GM19395 (cell line): ENCODE results near the gene MYH14.

Experiments used
- ATAC-seq: cut with Tn5 transposase; IDR thresholded peaks from one replicate; pipeline ENCODE4 v1.9.1; 2021; ENCODE audit warnings: mild to moderate bottlenecking, moderate library complexity; ENCODE audit not compliant: unreplicated experiment

The MYH14 gene

DNA sequence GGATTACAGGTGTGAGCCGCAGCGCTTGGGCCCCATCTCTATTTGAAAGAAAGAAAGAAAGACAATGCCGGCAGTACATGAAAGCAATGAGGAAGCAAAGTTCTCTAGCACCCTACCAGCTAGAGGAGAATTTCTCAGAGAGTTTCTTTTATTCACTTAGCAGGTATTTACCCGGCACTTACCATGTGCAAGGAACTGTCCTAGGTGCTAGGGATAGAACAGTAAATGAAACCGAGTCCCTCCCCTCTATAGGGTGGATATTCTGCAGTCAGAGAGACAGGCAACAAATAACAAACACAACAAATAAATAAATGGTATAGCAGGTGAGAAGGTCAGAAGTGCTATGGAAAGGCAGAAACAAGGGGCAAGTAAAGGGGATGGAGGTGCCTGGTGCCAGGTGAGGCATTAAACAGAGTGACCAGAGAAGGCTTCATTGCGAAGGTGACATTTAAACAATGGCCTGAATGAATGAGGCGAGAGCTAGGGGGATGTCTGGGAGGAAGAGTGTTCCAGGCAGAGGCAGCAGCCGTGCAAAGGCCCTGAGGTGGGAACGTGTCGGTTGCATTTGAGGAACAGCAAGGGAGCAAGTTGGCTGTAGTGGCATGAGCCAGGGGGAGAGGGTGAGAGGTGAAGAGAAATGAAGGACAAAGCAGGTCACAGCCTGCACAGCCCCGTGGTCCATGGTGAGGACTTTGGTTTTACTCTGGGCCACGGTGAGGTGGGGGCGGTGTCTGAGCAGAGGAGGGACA is 10.8 kb upstream of the MYH14 start:
- no peak for ATAC-seq

DNA sequence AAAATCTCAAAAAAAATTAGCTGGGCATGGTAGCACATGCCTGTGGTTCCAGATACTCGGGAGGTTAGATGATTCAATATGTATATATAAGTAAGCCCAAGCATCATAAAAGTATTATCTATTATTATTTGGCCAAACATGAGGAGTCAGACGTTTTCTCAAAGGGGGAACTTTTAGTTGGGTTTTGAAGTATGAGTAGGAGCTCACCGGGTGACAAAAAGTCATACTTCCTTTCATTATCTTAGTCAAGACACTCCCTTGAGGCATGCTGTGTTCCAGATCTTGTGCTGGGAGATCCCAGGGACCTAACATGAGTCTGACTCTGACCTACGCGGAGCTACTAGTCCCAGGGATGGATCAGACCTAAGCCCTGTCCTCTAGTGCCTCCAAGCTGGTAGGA is 8.2 kb upstream of the MYH14 start:
- ATAC-seq: no peak

DNA sequence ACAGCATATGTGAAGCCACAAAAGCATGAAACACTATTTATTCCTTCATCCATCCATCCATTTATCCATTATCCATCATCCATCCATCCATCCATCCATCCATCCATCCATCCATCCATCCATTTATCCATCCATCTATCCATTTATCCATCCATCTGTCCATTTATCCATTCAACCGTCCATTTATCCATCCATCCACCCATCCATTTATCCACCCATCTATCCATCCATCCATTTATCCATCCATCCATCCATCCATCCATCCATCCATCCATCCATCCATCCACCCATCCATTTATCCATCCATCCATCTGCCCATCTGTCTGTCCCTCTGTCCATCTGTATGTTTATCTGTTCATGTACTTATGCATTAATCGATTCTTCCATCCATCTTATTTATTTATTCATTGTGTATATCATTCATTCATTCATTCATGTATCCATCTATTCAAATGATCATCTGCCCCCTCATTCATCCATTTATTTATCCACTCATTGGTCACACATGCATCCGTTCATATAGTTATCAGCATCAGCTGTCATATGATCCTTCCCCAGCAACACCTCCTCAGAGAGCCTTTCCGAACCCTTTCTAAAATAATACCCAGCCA is 7.0 kb upstream of the MYH14 start:
- ATAC-seq: no peak

DNA sequence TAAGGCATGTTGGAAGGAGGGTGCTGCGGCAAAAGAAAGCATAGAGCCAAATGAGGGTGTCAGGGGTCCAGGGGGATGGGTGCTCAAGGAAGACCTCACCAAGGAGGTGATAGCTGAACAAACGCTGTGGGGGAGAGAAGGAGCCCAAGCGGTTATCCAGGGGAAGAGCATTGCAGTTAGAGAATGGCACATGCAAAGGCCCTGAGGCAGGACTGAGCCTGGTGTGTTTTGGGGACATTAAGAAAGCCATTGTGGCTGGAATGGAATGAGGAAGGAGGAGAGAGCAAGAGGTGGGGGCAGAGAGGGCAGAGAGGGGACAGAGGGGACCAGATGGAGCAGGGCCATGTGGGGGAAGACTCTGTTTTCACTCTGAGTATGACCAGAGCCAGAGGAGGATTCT is 6.1 kb upstream of the MYH14 start:
- ATAC-seq: no peak

DNA sequence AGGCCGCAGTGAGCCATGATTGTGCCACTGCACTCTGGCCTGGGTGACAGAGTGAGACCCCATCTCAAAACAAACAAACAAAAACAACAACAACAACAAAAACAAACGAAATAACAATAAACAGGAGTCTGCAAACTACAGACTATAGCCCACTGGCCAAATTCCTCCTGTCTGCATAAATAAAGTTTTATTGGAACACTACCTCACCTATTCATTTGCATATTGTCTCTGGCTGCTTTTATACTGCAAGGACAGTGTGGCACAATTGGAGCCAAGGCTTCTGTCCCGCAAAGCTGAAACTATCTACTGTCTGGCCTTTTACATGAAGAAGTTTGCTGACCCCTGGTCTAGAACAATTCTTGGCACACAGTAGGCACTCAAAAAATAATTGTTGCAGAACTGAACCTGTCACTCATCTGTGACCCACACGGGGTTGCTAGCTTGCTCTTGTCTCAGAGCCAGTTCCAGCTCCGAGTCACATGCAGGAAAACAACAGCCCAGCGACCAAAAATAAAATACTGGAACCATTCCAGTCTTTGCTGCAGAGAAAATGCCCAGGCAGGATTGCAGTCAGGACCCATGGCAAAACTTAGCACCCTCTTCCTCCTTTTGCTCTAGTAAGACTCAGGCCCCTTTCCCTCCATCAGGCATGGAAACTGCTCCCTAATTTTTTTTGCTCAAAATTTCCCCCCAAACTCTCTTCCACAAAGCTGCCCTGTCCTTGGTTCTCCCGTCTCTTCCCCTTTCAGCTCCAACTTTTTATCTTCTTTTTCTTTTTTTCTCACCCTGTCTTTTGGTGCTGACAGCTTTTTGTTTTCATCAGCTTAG is 4.8 kb upstream of the MYH14 start:
- ATAC-seq: no peak

DNA sequence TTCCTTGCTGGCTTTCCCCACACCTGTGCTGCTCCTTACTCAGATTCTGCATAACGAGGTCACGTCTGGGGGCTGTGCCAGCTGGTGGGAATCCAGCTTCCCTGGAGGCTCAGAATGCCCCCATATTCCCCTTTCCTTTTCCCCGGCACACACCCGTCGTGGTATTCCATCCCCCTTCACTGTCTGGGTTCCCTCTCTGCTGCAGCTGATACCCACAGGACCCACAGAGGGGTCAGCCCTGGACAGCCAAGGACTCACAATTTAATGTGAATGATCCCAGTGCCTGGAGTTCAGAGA is 4.2 kb upstream of the MYH14 start:
- no peak for ATAC-seq

DNA sequence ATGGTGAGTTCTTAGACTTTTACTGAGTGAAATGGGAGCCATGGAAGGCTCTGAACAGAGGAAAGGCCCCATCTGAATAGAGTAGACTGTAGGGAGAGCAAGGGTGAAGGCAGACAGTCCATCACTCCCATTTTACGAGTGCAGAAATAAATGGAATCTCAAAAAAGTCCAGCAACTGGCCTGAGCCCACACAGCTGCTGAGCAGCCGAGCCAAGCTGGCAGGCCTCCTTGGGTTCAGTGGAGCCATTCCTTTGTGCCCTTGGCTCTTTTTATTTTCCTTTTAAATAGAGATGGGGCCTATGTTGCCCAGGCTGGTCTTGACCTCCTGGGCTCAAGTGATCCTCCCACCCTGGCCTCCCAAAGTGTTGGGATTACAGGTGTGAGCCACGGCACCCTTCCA is 1.0 kb upstream of the MYH14 start:
- ATAC-seq: no peak

DNA sequence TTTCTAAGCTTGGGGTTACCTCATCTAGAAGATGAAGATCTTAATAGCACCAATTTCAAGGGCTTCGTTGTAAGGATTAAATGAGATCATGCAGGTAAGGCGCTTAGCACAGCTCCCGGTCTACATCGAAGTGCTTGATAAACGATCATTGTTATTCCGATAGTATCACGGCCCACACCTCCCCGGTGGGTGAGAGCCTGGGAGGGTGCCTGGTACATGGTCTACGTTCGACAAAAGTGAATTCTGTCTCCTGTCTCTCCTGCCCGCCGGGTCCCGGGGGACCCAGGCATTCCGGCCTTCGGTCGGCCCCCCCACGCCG is 501 bp upstream of the MYH14 start:
- ATAC-seq: no peak

DNA sequence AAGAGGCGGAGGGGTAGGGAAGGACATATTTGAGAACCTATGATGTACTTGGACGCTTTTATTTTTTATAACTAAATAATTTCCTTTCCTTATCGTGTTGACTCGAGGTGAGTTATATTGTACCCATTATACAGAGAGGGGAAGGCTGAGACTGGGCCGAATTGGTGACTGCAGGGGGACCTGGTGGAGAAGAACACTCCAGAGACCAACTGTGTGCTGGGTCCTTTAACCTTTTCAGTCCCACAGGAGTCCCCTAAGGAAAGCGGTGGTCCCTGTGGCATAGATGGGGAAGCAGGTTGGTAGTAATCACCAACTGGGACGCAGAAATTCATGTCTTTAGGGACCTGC is 633 bp downstream of the MYH14 start:
- ATAC-seq: no peak

DNA sequence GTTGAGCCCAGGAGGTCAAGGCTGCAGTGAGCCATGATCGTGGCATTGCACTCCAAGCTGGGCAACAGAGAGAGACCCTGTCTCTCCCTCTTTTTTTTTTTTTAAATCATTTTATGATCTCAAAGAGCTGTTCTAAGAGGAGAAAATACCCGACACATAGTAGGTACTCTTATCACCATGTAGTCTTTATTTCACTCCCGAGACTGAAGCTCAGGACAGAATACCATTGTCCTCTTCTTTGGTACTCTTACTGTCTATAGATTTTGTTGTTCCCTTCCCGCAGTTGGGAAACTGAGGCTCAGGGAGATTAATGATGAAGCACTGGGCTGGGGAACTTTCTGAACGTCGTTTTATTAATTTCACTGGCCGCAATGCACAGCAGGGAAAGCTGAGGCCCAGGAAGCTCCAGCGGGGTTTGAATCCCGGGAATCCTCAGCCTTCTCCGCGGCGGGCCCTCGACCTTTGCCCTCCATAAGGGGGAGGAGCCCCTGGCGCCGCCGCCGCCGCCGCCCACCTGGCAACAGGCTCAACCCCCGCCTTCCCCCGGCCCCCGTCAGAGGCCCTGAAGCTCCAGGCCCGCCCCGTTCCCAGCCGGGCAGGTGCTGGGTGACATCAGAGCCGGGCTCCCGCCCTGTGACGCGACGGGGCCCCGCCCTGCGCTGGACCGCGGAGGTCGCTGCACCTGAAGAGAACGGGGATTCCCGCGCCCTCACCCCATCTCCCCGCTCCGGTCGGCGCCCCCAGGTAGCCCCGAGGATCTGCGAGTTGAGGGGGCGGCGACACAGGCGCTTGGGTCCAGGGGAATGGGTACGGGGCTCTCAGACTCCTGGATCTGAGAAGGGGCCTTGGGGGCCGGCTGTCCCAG is 1.6 kb downstream of the MYH14 start:
- ATAC-seq: no peak

DNA sequence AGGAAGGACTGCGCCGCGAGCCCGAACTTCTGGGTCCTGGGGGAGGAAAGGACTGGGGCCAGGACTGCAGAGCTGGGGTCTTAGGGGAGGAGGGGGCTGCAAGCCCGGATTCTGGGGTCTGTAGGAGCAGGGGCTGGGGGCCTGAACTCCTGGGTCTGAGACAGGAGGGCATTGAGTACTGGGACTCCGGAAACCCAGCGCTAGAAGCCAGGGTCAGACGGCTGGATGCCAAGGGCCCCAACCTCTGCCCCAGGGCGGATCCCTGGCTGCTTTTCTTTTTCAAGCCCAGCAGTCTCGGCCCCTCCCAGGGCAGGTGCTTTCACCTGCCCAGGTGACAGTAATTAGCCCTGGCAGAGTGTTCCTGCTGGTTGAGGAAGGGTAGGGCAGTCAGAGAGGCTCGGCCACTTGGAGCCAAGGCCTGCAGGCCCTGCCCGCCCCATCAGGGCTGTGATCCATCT is 2.3 kb downstream of the MYH14 start:
- ATAC-seq: no peak

DNA sequence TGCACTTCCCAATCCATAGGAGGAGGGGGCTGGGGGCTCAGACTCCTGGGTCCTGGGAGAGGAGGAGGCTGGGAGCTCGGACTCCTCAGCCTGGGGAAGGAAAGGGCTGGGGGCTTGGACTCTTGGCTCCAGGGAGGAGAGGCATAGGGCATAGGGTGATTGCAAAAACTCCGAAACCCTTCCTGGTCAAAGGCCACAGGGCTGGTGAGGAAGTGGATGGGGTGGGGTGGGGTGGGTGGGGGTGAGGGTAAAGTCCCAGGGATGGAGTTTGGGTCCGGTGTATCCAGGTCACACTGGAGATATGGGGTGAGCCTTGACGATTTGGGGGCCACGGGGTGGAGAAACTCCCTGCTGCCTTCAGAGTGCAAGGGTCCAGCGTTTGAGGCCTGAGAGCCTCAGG is 2.8 kb downstream of the MYH14 start:
- no peak for ATAC-seq

DNA sequence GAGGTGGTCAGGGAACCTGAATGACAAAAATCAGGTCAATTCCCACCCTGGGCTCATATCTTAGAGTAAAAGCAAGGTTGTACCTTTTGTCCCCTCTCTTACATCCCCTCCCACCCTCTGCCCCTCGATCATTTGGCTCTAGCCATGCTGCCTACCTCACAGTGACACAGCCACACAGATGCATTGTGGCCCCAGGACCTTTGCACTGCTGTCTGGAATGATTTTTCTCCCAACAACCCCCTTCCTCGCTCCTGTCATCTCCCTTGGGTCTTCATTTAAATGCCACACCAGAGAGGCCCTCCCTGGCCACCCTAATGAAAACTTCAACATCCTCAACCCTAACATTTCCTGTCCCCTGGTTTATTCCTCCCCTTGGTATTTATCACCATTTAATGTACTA is 4.3 kb downstream of the MYH14 start:
- ATAC-seq: no peak

DNA sequence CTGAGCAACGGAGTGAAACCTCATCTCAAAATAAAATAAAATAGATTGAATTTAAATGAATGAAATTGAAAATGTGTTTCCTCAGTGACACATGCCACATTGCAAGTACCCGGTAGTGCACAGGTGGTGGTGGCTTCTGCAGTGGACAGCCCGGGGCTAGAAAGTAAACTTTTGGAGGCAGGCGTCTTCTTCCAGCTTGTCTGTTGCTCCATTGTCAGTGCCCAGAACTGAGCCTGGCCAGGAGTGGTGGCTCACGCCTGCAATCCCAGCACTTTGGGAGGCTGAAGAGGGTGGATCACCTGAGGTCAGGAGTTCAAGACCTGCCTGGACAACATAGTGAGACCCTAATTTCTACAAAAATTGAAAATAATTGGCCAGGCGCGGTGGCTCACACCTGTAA is 5.7 kb downstream of the MYH14 start:
- no peak for ATAC-seq

DNA sequence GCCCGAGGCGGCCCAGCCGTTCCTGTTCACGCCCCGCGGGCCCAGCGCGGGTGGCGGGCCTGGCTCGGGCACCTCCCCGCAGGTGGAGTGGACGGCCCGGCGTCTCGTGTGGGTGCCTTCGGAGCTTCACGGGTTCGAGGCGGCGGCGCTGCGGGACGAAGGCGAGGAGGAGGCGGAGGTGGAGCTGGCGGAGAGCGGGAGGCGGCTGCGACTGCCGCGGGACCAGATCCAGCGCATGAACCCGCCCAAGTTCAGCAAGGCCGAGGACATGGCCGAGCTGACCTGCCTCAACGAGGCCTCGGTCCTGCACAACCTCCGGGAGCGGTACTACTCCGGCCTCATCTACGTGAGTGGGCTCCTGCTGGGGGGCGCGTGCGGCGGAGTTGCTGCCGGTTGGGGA is 7.0 kb downstream of the MYH14 start:
- no peak for ATAC-seq

DNA sequence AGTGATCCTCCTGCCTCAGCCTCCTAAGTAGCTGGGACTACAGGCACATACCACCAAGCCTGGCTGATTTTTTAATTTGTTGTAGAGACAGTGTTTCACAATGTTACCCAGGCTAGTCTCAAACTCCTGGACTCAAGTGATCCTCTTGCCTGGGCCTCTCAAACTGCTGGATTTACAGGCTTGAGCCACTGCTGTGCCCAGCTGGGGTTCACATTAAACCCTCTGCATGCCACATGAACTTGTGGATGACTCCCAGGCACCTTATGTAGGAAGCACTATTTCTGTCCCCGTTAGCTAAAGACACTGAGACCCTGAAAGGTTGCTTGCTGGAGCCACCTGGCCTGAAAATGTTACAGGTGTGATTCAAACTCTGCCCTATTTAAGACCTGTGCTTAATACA is 10.5 kb downstream of the MYH14 start:
- ATAC-seq: no peak

DNA sequence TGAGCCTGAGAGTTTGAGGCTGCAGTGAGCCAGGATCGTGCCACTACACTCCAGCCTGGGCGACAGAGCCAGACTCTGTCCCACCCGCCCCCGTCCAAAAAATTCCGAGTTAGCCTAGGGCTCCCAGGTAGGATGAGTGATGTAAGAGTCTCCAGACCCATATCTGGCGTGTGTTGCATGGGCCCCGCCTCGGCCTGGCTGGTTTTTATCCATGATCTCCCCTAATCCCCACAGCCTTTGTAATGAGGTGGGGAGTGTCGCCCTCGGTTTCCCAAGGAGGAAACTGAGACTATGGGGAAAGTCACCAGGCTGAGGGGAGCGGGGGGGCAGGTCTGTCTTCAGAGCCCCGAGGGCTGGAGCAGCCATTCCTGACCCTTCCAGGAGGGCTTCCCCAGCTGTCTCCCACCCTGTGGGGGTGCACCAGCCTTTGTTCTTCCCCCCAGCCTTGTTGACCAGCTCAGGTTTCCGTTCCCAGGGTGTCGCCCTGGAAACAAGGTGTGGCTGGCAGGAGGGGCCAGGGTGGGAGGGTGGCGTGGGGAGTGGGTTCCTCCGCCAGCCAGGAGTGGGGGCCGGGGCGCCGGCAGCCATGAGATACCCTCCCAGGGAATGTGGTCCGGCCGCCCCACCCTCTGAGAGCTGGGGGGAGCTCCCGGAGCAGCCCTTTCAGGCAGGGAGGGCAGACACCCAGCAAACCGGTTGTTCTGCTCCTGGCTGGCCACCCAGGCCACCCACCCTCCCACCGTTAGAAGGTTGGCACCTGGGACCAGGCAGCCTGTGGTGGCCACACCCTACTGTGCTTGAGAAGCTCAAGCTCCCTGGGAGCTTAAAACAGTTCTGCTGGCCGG is 11.5 kb downstream of the MYH14 start:
- no peak for ATAC-seq

DNA sequence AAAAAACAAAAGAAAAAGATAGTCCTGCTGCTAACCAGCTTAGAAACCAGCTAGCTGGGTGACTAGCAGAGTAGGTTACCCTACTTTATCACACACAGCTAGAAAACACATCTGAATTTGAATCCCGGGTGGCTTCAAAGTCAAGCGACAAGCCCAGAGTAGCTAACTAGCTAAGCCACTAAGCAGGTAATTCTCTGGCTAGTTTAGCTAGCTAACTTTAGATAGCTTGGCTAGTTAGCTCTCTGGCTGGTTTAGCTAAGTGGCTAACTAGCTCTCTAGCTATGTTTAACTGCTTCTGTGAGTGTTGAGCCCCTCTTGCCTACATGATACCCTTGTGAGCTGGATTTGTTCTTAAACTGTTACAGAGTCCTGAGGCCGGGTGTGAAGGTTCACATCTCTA is 12.4 kb downstream of the MYH14 start:
- no peak for ATAC-seq

DNA sequence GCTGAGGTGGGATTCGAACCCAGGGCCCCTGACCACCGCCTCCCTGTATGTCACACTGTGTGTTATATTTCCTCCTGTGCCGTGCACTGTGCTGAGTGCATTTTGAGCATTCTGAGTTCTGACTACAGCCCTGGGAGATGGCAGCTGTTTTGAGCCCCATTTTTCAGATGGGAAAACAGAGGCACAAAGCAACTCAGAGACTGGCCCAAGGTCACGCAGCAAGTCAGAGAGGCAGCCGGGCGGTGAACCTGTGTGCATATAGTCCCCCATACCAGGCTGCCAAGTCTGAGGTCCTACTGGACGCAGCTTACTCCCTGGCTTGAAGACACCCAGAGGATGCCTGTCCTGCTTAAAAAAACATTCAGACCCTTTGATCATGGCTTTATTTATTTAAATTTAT is 17.7 kb downstream of the MYH14 start:
- ATAC-seq: no peak

DNA sequence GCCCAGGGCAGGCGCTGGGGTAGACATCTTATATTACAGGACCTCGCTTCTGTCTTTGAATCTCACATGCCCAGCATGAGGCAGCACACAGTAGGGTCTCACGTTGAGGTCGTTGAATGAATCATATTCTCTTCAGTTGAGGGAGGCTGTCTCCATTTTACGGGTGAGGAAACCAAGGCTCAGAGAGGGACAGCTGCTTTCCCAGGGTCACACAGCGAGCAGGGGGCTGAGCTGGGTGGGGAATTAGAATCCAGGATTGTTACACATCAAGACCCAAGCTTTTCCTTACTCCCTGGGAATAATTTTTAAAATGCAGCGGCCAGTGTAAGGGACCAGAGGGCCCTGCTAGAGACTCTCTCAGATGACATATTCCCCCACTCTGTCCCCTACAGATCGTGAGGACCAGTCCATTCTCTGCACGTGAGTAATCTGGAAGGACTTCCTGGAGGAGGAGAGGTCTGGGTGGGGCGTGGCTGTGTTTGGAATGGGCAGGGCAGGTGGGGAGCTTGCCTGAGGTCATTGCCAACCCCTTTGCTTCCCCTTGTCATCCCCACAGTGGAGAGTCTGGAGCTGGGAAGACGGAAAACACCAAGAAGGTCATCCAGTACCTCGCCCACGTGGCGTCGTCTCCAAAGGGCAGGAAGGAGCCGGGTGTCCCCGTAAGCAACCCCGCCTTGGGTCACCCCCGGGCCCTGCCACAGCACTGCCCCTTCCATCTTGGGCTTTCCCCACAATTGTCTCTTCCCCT is 19.4 kb downstream of the MYH14 start:
- ATAC-seq: no peak
